ENCODE results near the gene MAP2K5.

GRCh38 chr15:67852418-67852817 lies 309.9 kb downstream of the MAP2K5 start:
- no peak for TF ChIP-seq POLR2AphosphoS5 (IDR thresholded peaks at IDR 0.05)
- no peak for TF ChIP-seq CTCF (IDR thresholded peaks at IDR 0.05)
